Fibroblast of lung (primary cell): Measurements from ENCODE around the gene ACSL3. TPM values are rescaled to one million over a fixed set of nuclear protein-coding genes. Genes with fewer than 3 reads are reported as not detected.

Source experiments
- DNase-seq, 2 donors: peaks; one replicate each; pipeline versions ENCODE4 v3.0.0 to v3.0.0-alpha.2; 2010; ENCODE audit warnings: low read depth in 2 of 2
- H2AFZ ChIP-seq: 2 replicates; pipeline ENCODE4 v1.5.1; 2012; ENCODE audit warnings: low read length, control low read depth, inconsistent platforms
- H3K27ac ChIP-seq: 2 replicates; pipeline ENCODE4 v1.5.1; 2011; ENCODE audit warnings: low read length, control low read depth; ENCODE audit not compliant: insufficient read depth
- H3K27me3 ChIP-seq: 2 replicates; pipeline ENCODE4 v1.5.1; 2011; ENCODE audit warnings: mild to moderate bottlenecking, low read length; ENCODE audit not compliant: control insufficient read depth, insufficient read depth
- H3K36me3 ChIP-seq: 2 replicates; pipeline ENCODE4 v1.5.1; 2011; ENCODE audit warnings: low read length; ENCODE audit not compliant: control insufficient read depth, insufficient read depth
- H3K4me1 ChIP-seq: 2 replicates; pipeline ENCODE4 v1.5.1; 2011; ENCODE audit warnings: low read length; ENCODE audit not compliant: control insufficient read depth, insufficient read depth; ENCODE audit errors: extremely low read depth
- H3K4me2 ChIP-seq: 2 replicates; pipeline ENCODE4 v1.5.1; 2011; ENCODE audit warnings: low read length, control low read depth; ENCODE audit not compliant: insufficient read depth; ENCODE audit errors: extremely low read depth
- H3K4me3 ChIP-seq, 4 experiments: fragments of 200-600 bp in 1 of 4; sonication (generic) in 1 of 4; replicated peaks in 1 of 4; 2 replicates each; pipeline ENCODE4 v1.5.1; 2011 to 2016; ENCODE audit warnings: low read length in 4 of 4, low read depth in 3 of 4, mild to moderate bottlenecking in 3 of 4, control low read depth in 2 of 4, inconsistent platforms in 1 of 4, mixed read lengths in 1 of 4; ENCODE audit not compliant: insufficient read depth in 1 of 4; ENCODE audit errors: control extremely low read depth in 1 of 4
- H3K79me2 ChIP-seq: 2 replicates; pipeline ENCODE4 v1.5.1; 2012; ENCODE audit warnings: mild to moderate bottlenecking, low read length, inconsistent platforms; ENCODE audit not compliant: control insufficient read depth, insufficient read depth
- H3K9ac ChIP-seq: 2 replicates; pipeline ENCODE4 v1.5.1; 2011; ENCODE audit warnings: mild to moderate bottlenecking, low read length, control low read depth; ENCODE audit not compliant: insufficient read depth
- H3K9me3 ChIP-seq: 2 replicates; pipeline ENCODE4 v1.5.1; 2012; ENCODE audit warnings: low read depth, low read length; ENCODE audit not compliant: control insufficient read depth, insufficient read depth
- H4K20me1 ChIP-seq: 2 replicates; pipeline ENCODE4 v1.5.1; 2011; ENCODE audit warnings: low read length; ENCODE audit not compliant: control insufficient read depth, insufficient read depth; ENCODE audit errors: extremely low read depth
- CTCF ChIP-seq, 2 donors: IDR thresholded peaks in 1 of 2; conservative IDR thresholded peaks in 1 of 2; 1 replicate in 1 of 2; 2 replicates in 1 of 2; pipeline ENCODE4 v1.5.1; 2011 to 2012; ENCODE audit warnings: low read length in 2 of 2, control low read depth in 1 of 2, inconsistent platforms in 1 of 2, low read depth in 1 of 2, mild to moderate bottlenecking in 1 of 2
- EZH2 ChIP-seq: IDR thresholded peaks from 2 replicates; pipeline ENCODE4 v1.5.1; 2012; ENCODE audit warnings: low read length, control low read depth, mild to moderate bottlenecking; ENCODE audit errors: missing control alignments
- polyA plus RNA-seq, 2 donors: library from polyadenylated mRNA; depleted of rRNA in 1 of 2; stranded (reverse) in 1 of 2; unstranded in 1 of 2; fragments of >200 nt; gene quantifications; 2 replicates each; pipeline ENCODE4 v1.2.1, GENCODE V29; 2011 to 2012; ENCODE audit warnings: missing spikeins in 1 of 2
- total RNA-seq: library from RNA; depleted of rRNA; stranded (reverse); fragments of >200 nt; gene quantifications from 2 replicates; pipeline ENCODE4 v1.2.1, GENCODE V29; 2014

The ACSL3 gene
- total and polyA plus RNA-seq, 2 donors (not counting 1 experiment from before 2014, with no cell fraction given), result 147 to 377 TPM

GRCh38 chr2:222895144-222895543, 34.3 kb downstream of the ACSL3 start:
- no peaks in the 10 kb centered on the region for H3K36me3 ChIP-seq
- peaks cover 2% of the 10 kb centered on the region for H4K20me1 ChIP-seq
- no peak overlapping the region for H3K9ac ChIP-seq
- TF ChIP-seq CTCF (conservative IDR thresholded peaks at IDR 0.05 in 1 of 2, IDR thresholded peaks at IDR 0.05 in 1 of 2; ENCODE audit: low read depth in 1 of 2, low read length in 2 of 2), result no peak
- no peak for TF ChIP-seq EZH2
- peaks cover 63% of the 10 kb centered on the region for H3K79me2 ChIP-seq
- DNase-seq, result no peak
- no peak overlapping the region for H2AFZ ChIP-seq
- no peaks in the 10 kb centered on the region for H3K27me3 ChIP-seq
- H3K9me3 ChIP-seq, result no peaks in the 10 kb centered on the region
- H3K27ac ChIP-seq, result no peak overlapping the region
- H3K4me3 ChIP-seq, result no peak overlapping the region
- H3K4me2 ChIP-seq, result no peak overlapping the region
- H3K4me1 ChIP-seq, result peaks cover 2% of the 10 kb centered on the region

- no peak for TF ChIP-seq CTCF (conservative IDR thresholded peaks at IDR 0.05 in 1 of 2, IDR thresholded peaks at IDR 0.05 in 1 of 2; ENCODE audit: low read depth in 1 of 2, low read length in 2 of 2)
- no peak for TF ChIP-seq EZH2
- H3K4me3 ChIP-seq, result no peak overlapping the region
- H3K4me2 ChIP-seq, result no peak overlapping the region
- H3K9me3 ChIP-seq, result no peaks in the 10 kb centered on the region
- H3K9ac ChIP-seq, result no peak overlapping the region
- no peaks in the 10 kb centered on the region for H4K20me1 ChIP-seq
- no peak overlapping the region for H3K27ac ChIP-seq
- no peak for DNase-seq
- no peaks in the 10 kb centered on the region for H3K27me3 ChIP-seq
- H3K79me2 ChIP-seq, result peaks cover 65% of the 10 kb centered on the region
- H2AFZ ChIP-seq, result no peak overlapping the region
- H3K4me1 ChIP-seq, result peaks cover 3% of the 10 kb centered on the region
- no peaks in the 10 kb centered on the region for H3K36me3 ChIP-seq
Measured at GRCh38 chr2:222897898-222898297, 37.1 kb downstream of the ACSL3 start.

GRCh38 chr2:222899413-222900181, 38.8 kb downstream of the ACSL3 start:
- Histone ChIP-seq H3K4me3 (no peak overlapping the region), H3K27me3 (no peaks in the 10 kb centered on the region), H2AFZ (no peak overlapping the region), H3K9ac (no peak overlapping the region), H3K4me2 (no peak overlapping the region), H4K20me1 (no peaks in the 10 kb centered on the region), H3K4me1 (peaks cover 9% of the 10 kb centered on the region), H3K36me3 (no peaks in the 10 kb centered on the region), H3K9me3 (no peaks in the 10 kb centered on the region), H3K79me2 (peaks cover 53% of the 10 kb centered on the region), H3K27ac (no peak overlapping the region)
- TF ChIP-seq EZH2, result no peak
- no peak for TF ChIP-seq CTCF (conservative IDR thresholded peaks at IDR 0.05 in 1 of 2, IDR thresholded peaks at IDR 0.05 in 1 of 2; ENCODE audit: low read depth in 1 of 2, low read length in 2 of 2)
- peak in 1 of 2 donors; percentile 34 for DNase-seq
